Prostate gland (tissue), 2 donors: ENCODE measurements around the gene ACSF3.

Source experiments
- CTCF ChIP-seq, 4 experiments: fragments of 200-600 bp in 2 of 4; fragments of 450-650 bp in 2 of 4; sonication (generic) in 2 of 4; IDR thresholded peaks; 1 replicate in 3 of 4; 2 replicates in 1 of 4; pipeline ENCODE4 v1.5.1; 2016 to 2019; ENCODE audit warnings: antibody characterized with exemption in 4 of 4, mild to moderate bottlenecking in 2 of 4, moderate library complexity in 2 of 4
- POLR2A ChIP-seq: fragments of 450-650 bp; IDR thresholded peaks from one replicate; pipeline ENCODE4 v1.6.1; 2016; ENCODE audit warnings: antibody characterized with exemption, mild to moderate bottlenecking
- POLR2AphosphoS5 ChIP-seq: sonication (generic); formaldehyde crosslinking; IDR thresholded peaks from one replicate; pipeline ENCODE4 v1.6.1; 2017; ENCODE audit warnings: antibody characterized with exemption

DNA sequence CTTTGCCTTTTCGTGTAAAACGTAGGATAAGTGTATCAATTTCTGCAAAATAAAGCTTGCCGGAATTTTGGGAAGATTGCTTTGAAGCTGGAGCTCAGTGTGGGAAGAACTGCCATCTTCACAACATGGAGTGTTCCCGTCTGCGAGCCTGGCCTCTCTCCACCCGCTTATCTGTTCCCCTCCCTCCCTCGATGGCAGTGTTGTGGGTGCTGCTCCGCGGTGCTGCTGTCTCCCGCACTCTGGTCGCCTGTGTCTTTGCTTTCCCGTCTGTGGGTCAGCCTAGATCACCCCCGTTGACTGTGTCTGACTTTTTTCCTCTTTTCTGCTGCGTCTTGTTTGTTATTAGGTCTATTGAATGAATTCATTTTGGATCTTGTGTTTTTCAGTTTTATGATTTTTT, 17.0 kb downstream of the ACSF3 start:
- TF ChIP-seq CTCF (IDR thresholded peaks at IDR 0.05): no peak
- no peak for TF ChIP-seq POLR2A
- TF ChIP-seq POLR2AphosphoS5: no peak
